Peyer's patch (tissue), 4 donors: ENCODE results near the gene SEC14L5.

ENCODE experiments used
- POLR2A ChIP-seq, 2 donors: fragments of 450-650 bp; IDR thresholded peaks; one replicate each; pipeline ENCODE4 v1.5.1; 2017; ENCODE audit warnings: antibody characterized with exemption in 2 of 2, mild to moderate bottlenecking in 2 of 2, moderate library complexity in 2 of 2
- TF ChIP-seq, protein P1 (sequence below), 6 experiments: fragments of 450-650 bp in 4 of 6; fragments of 200-600 bp in 2 of 6; sonication (generic) in 1 of 6; IDR thresholded peaks; one replicate each; pipeline ENCODE4 v1.5.1; 2017 to 2019; ENCODE audit warnings: antibody characterized with exemption in 6 of 6, mild to moderate bottlenecking in 3 of 6, moderate library complexity in 1 of 6

DNA sequence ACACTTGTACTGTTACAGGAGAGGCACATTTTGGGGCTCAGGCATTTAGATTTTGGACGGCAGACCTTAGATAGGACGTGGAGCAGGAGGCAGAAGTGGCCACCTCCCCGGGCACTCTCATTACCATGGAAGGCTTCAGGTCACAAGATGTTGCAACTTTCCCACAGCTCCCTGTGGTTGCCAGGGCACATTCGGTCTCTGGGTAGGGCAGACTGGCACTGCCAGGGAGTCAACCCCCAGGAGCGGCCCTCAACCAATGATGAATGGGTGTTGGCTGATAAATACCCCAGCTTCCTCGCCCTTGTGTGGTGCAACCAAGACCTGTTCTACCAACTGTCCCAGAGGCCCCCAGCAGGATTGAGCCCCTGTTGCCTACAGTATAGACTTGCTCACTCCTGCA is 64.4 kb downstream of the SEC14L5 start:
- TF ChIP-seq, protein P1, sequence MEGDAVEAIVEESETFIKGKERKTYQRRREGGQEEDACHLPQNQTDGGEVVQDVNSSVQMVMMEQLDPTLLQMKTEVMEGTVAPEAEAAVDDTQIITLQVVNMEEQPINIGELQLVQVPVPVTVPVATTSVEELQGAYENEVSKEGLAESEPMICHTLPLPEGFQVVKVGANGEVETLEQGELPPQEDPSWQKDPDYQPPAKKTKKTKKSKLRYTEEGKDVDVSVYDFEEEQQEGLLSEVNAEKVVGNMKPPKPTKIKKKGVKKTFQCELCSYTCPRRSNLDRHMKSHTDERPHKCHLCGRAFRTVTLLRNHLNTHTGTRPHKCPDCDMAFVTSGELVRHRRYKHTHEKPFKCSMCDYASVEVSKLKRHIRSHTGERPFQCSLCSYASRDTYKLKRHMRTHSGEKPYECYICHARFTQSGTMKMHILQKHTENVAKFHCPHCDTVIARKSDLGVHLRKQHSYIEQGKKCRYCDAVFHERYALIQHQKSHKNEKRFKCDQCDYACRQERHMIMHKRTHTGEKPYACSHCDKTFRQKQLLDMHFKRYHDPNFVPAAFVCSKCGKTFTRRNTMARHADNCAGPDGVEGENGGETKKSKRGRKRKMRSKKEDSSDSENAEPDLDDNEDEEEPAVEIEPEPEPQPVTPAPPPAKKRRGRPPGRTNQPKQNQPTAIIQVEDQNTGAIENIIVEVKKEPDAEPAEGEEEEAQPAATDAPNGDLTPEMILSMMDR (IDR thresholded peaks at IDR 0.05), result no peak
- no peak for TF ChIP-seq POLR2A (IDR thresholded peaks at IDR 0.05)
